Measurements from ENCODE around the gene FHOD3.

The FHOD3 gene

GRCh38 chr18:36526611-36527010, 229.1 kb downstream of the FHOD3 start:
- DNase-seq (ENCODE audit: low read depth), result no peak
- no peak overlapping the region for H3K4me3 ChIP-seq (ENCODE audit: low read length)
- TF ChIP-seq, protein P1, sequence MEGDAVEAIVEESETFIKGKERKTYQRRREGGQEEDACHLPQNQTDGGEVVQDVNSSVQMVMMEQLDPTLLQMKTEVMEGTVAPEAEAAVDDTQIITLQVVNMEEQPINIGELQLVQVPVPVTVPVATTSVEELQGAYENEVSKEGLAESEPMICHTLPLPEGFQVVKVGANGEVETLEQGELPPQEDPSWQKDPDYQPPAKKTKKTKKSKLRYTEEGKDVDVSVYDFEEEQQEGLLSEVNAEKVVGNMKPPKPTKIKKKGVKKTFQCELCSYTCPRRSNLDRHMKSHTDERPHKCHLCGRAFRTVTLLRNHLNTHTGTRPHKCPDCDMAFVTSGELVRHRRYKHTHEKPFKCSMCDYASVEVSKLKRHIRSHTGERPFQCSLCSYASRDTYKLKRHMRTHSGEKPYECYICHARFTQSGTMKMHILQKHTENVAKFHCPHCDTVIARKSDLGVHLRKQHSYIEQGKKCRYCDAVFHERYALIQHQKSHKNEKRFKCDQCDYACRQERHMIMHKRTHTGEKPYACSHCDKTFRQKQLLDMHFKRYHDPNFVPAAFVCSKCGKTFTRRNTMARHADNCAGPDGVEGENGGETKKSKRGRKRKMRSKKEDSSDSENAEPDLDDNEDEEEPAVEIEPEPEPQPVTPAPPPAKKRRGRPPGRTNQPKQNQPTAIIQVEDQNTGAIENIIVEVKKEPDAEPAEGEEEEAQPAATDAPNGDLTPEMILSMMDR (conservative IDR thresholded peaks at IDR 0.05; ENCODE audit: low read length), result no peak

- DNase-seq (ENCODE audit: low read depth), result no peak
- H3K4me3 ChIP-seq (ENCODE audit: low read length), result no peak overlapping the region
- TF ChIP-seq, protein P1 (conservative IDR thresholded peaks at IDR 0.05; ENCODE audit: low read length), result no peak
These were observed 229.5 kb downstream of the FHOD3 start for GRCh38 chr18:36527051-36527450.

- no peak for DNase-seq (ENCODE audit: low read depth)
- no peak overlapping the region for H3K4me3 ChIP-seq (ENCODE audit: low read length)
- TF ChIP-seq, protein P1 (conservative IDR thresholded peaks at IDR 0.05; ENCODE audit: low read length), result no peak
These were observed 230.4 kb downstream of the FHOD3 start for GRCh38 chr18:36527740-36528455.

- DNase-seq (ENCODE audit: low read depth), result no peak
- H3K4me3 ChIP-seq (ENCODE audit: low read length), result no peak overlapping the region
- TF ChIP-seq, protein P1 (conservative IDR thresholded peaks at IDR 0.05; ENCODE audit: low read length), result no peak
These were observed 232.2 kb downstream of the FHOD3 start for GRCh38 chr18:36529747-36530146.

DNA sequence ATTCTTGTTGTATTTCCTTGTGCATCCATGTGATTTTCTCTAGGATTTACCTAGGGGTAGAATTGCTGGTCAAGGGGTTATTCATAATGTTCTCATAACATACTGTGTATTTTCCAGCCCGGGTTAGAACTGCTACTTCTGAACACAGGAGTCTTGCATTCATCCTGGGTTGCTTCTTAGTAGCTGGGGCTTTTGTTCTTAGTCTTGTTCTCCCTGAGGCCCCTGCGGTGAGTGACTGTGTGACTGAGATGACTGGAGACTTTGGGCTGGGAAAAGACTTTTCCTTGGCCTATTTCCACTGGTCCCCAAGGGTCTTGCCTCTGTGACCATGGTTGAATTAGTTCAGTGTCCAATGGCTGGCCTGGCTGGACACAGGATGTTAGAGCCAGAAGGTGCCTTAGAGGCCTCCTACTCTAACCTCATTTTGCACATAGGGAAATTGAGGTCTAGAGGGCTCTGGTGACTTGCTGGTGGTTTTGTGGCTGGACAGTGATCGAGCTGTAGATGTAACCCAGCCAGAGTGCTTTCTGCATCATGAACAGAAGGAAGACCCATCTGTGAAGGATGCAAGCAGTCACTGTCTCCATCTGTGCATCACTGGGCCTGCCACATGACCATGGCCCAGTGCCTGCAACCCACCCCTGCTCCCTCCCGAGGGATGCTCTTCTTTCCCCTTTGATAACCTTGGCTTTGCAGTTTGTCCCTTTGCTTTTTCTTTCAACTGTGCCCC, 233.3 kb downstream of the FHOD3 start:
- TF ChIP-seq, protein P1 (conservative IDR thresholded peaks at IDR 0.05; ENCODE audit: low read length), result no peak
- DNase-seq (ENCODE audit: low read depth), result no peak
- H3K4me3 ChIP-seq (ENCODE audit: low read length), result no peak overlapping the region

GRCh38 chr18:36531636-36532035, 234.1 kb downstream of the FHOD3 start:
- H3K4me3 ChIP-seq (ENCODE audit: low read length), result no peak overlapping the region
- TF ChIP-seq, protein P1 (conservative IDR thresholded peaks at IDR 0.05; ENCODE audit: low read length), result no peak
- no peak for DNase-seq (ENCODE audit: low read depth)

GRCh38 chr18:36532394-36532793, 234.9 kb downstream of the FHOD3 start:
- DNase-seq (ENCODE audit: low read depth), result peak; percentile 78
- TF ChIP-seq, protein P1 (conservative IDR thresholded peaks at IDR 0.05; ENCODE audit: low read length), result no peak
- no peak overlapping the region for H3K4me3 ChIP-seq (ENCODE audit: low read length)
